Esophagus muscularis mucosa (tissue), 4 donors: Measurements from ENCODE around the gene TTC9C. TPM values are rescaled to one million over a fixed set of nuclear protein-coding genes. Genes with fewer than 3 reads are reported as not detected.
"Not testable (repeated sequence)": the region's sequence is repeated elsewhere in the genome, so short reads cannot be mapped to it uniquely, and the experiment has no call there.

Experiments
- DNase-seq: peaks from one replicate; pipeline ENCODE4 v3.0.0-alpha.2; 2017; ENCODE audit errors: extremely low spot score
- H3K27ac ChIP-seq, 4 donors: fragments of 200-600 bp; sonication (generic); replicated peaks in 1 of 4; 1 replicate in 3 of 4; 2 replicates in 1 of 4; pipeline ENCODE4 v1.5.1; 2016 to 2019; ENCODE audit warnings: mild to moderate bottlenecking in 1 of 4
- H3K27me3 ChIP-seq, 4 donors: fragments of 200-600 bp; sonication (generic); one replicate each; pipeline versions ENCODE4 v1.5.1 to v1.6.0; 2016 to 2019
- H3K36me3 ChIP-seq, 4 donors: fragments of 200-600 bp; sonication (generic); one replicate each; pipeline ENCODE4 v1.5.1; 2016 to 2019
- H3K4me1 ChIP-seq, 4 donors: fragments of 200-600 bp; sonication (generic); one replicate each; pipeline ENCODE4 v1.5.1; 2016 to 2019
- H3K4me3 ChIP-seq, 4 donors: fragments of 200-600 bp; sonication (generic); 1 replicate in 2 of 4; 2 replicates in 2 of 4; pipeline ENCODE4 v1.5.1; 2016 to 2019; ENCODE audit warnings: mild to moderate bottlenecking in 4 of 4, moderate library complexity in 1 of 4
- H3K9me3 ChIP-seq, 4 donors: fragments of 200-600 bp; sonication (generic); 1 replicate in 3 of 4; 2 replicates in 1 of 4; pipeline ENCODE4 v1.5.1; 2016 to 2019
- CTCF ChIP-seq, 3 experiments: fragments of 200-600 bp in 2 of 3; fragments of 450-650 bp in 1 of 3; sonication (generic) in 2 of 3; IDR thresholded peaks; one replicate each; pipeline ENCODE4 v1.5.1; 2017 to 2019; ENCODE audit warnings: antibody characterized with exemption in 3 of 3, mild to moderate bottlenecking in 2 of 3, moderate library complexity in 1 of 3
- EP300 ChIP-seq: sonication (generic); formaldehyde crosslinking; IDR thresholded peaks from one replicate; pipeline ENCODE4 v1.6.1; 2017; ENCODE audit warnings: antibody characterized with exemption
- POLR2A ChIP-seq: fragments of 450-650 bp; IDR thresholded peaks from one replicate; pipeline ENCODE4 v1.6.1; 2017; ENCODE audit warnings: antibody characterized with exemption, moderate library complexity, mild to moderate bottlenecking, low read depth
- POLR2AphosphoS5 ChIP-seq, 2 donors: sonication (generic); formaldehyde crosslinking; IDR thresholded peaks; one replicate each; pipeline ENCODE4 v1.6.1; 2017; ENCODE audit warnings: antibody characterized with exemption in 2 of 2
- WGBS: methylation state at CpG from one replicate; pipeline ENCODE4 v1.1.5; 2018; 5-methylcytosine and 5-hydroxymethylcytosine counted together
- intact Hi-C: fragments of 100-400 bp; cut with DNase I; formaldehyde crosslinking; loops from one replicate; pipeline ENCODE4 v1.15.1; 2023
- total RNA-seq, 4 donors: library from RNA; depleted of rRNA; stranded (reverse); fragments of >200 nt; gene quantifications; one replicate each; pipeline versions ENCODE4 v1.1.0 to v1.2.1, GENCODE V29; 2016

The TTC9C gene
- total RNA-seq, 4 donors from 2014 or later, result 12.9 to 22.9 (median 18.2) TPM

GRCh38 chr11:62694455-62695167 is 33.7 kb upstream of the TTC9C start:
- H3K9me3 ChIP-seq, result no peaks in the 10 kb centered on the region
- 44% methylated on average over 14 of the region's 14 CpGs for WGBS
- peak overlapping the region in 1 of 4 donors; percentile 7 for H3K27ac ChIP-seq
- intact Hi-C loops, result loop anchor here (5.0 kb wide), 1 partner anchor 312 kb away; no protein-coding TSS in a partner anchor
- no peaks in the 10 kb centered on the region for H3K27me3 ChIP-seq
- peaks cover 17 to 48% (median 37%) of the 10 kb centered on the region in 4 donors for H3K36me3 ChIP-seq
- TF ChIP-seq CTCF (IDR thresholded peaks at IDR 0.05), result peak; percentile 73 to 81 (median 79)
- peak; percentile 25 to 56 for TF ChIP-seq POLR2AphosphoS5 (IDR thresholded peaks at IDR 0.05)
- no peak for TF ChIP-seq EP300
- TF ChIP-seq POLR2A, result no peak
- peak; percentile 93 for DNase-seq
- peaks cover 8 to 24% (median 16%) of the 10 kb centered on the region in 4 donors for H3K4me1 ChIP-seq
- H3K4me3 ChIP-seq, result no peak overlapping the region

DNA sequence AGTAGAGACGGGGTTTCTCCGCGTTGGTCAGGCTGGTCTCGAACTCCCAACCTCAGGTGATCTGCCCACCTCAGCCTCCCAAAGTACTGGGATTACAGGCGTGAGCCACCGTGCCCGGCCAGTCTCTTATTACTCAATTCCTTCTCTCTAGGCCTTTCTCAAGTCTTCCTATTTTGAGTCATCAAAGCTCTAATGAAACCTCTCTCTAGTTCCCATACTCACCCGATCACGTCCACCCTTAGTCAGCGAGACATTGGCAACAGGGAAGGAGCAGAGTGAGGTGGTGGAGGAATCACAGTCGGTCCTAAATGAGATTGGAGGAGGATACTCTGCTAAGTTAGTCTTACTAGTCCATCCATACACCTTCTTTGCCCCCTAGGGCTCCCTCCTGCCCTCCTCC is 26.0 kb upstream of the TTC9C start:
- Histone ChIP-seq H3K4me3 (no peak overlapping the region), H3K4me1 (peaks cover 17 to 21% (median 20%) of the 10 kb centered on the region in 4 donors), H3K27ac (no peak overlapping the region), H3K27me3 (no peaks in the 10 kb centered on the region), H3K9me3 (no peaks in the 10 kb centered on the region), H3K36me3 (peaks cover 0 to 28% (median 14%) of the 10 kb centered on the region in 4 donors)
- 92% methylated on average over 11 of the region's 11 CpGs for WGBS
- TF ChIP-seq EP300, result no peak
- TF ChIP-seq CTCF (IDR thresholded peaks at IDR 0.05), result no peak
- no peak for TF ChIP-seq POLR2A
- no peak for TF ChIP-seq POLR2AphosphoS5 (IDR thresholded peaks at IDR 0.05)
- intact Hi-C loops, result no loop called here
- no peak for DNase-seq

GRCh38 chr11:62703921-62704320 is 24.4 kb upstream of the TTC9C start:
- H3K27ac ChIP-seq, H3K9me3 ChIP-seq, H3K4me3 ChIP-seq, intact Hi-C loops, DNase-seq, H3K27me3 ChIP-seq: not testable (repeated sequence)
- Histone ChIP-seq H3K36me3 (peaks cover 0 to 28% (median 14%) of the 10 kb centered on the region in 4 donors), H3K4me1 (peaks cover 26 to 36% (median 33%) of the 10 kb centered on the region in 4 donors)
- WGBS, result 82% methylated on average over 4 of the region's 4 CpGs

DNA sequence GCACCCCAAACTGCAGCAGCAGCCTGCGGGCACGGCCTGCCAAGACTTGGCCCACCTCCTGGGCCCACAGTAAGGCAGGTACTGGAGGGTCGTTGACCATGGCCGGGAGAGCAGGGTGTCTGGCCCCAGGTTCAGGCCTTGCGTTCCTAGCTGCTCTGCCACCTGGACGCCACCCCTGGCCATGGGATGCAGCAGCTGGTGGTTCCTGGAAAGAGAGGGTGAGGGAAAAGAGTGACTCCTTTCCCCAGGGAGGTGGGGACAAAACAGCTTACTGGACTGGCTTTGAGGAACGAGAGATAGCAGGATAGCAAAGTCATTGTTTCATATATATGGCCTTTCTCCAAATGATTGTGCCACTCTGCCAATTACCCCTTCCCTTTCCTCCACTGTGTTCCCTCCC is 22.9 kb upstream of the TTC9C start:
- Histone ChIP-seq H3K36me3 (peaks cover 0 to 24% (median 14%) of the 10 kb centered on the region in 4 donors), H3K27me3 (no peaks in the 10 kb centered on the region), H3K4me1 (peaks cover 33 to 46% (median 41%) of the 10 kb centered on the region in 4 donors), H3K4me3 (peak overlapping the region; percentile 69 to 77 (median 74)), H3K9me3 (no peaks in the 10 kb centered on the region), H3K27ac (peak overlapping the region; percentile 78 to 95 (median 86))
- 46% methylated on average over 7 of the region's 7 CpGs for WGBS
- DNase-seq, result no peak
- intact Hi-C loops, result no loop called here
- TF ChIP-seq EP300 (no peak), POLR2A (no peak), CTCF (IDR thresholded peaks at IDR 0.05) (no peak), POLR2AphosphoS5 (IDR thresholded peaks at IDR 0.05) (no peak)

GRCh38 chr11:62705880-62706849 is 22.1 kb upstream of the TTC9C start:
- no peaks in the 10 kb centered on the region for H3K9me3 ChIP-seq
- TF ChIP-seq EP300 (no peak), POLR2AphosphoS5 (IDR thresholded peaks at IDR 0.05) (peak; percentile 82 to 84), POLR2A (no peak)
- peaks cover 34 to 51% (median 44%) of the 10 kb centered on the region in 4 donors for H3K4me1 ChIP-seq
- 9% methylated on average over 39 of the region's 73 CpGs for WGBS
- intact Hi-C loops, result no loop called here
- peak overlapping the region; percentile 78 to 95 (median 86) for H3K27ac ChIP-seq
- no peaks in the 10 kb centered on the region for H3K27me3 ChIP-seq
- peak; percentile 98 for DNase-seq
- H3K4me3 ChIP-seq, result peak overlapping the region; percentile 69 to 77 (median 74)
- H3K36me3 ChIP-seq, result peaks cover 7 to 22% (median 17%) of the 10 kb centered on the region in 4 donors
